ENCODE results near the gene KCNAB2.

Gene KCNAB2

GRCh38 chr1:6033986-6034749 lies 11.5 kb upstream of the KCNAB2 start:
- FAIRE-seq = no peak

- no peak for FAIRE-seq
Observed at GRCh38 chr1:6034750-6035096, 11.0 kb upstream of the KCNAB2 start.

- FAIRE-seq = no peak
Observed at GRCh38 chr1:6035303-6035702, 10.4 kb upstream of the KCNAB2 start.

GRCh38 chr1:6035719-6036118 lies 10.0 kb upstream of the KCNAB2 start:
- FAIRE-seq = no peak

- FAIRE-seq = no peak
Observed at GRCh38 chr1:6037338-6037762, 8.3 kb upstream of the KCNAB2 start.

GRCh38 chr1:6038603-6039002 lies 7.1 kb upstream of the KCNAB2 start:
- FAIRE-seq = no peak

GRCh38 chr1:6039031-6039430 lies 6.7 kb upstream of the KCNAB2 start:
- FAIRE-seq = no peak

GRCh38 chr1:6040444-6040843 lies 5.2 kb upstream of the KCNAB2 start:
- no peak for FAIRE-seq

GRCh38 chr1:6040861-6041415 lies 4.8 kb upstream of the KCNAB2 start:
- no peak for FAIRE-seq

GRCh38 chr1:6041432-6042062 lies 4.1 kb upstream of the KCNAB2 start:
- no peak for FAIRE-seq

GRCh38 chr1:6043561-6043960 lies 2.1 kb upstream of the KCNAB2 start:
- no peak for FAIRE-seq

GRCh38 chr1:6044481-6045109 lies 1.1 kb upstream of the KCNAB2 start:
- no peak for FAIRE-seq

- FAIRE-seq = no peak
Observed at GRCh38 chr1:6045110-6045502, 582 bp upstream of the KCNAB2 start.

GRCh38 chr1:6046279-6046678 lies 591 bp downstream of the KCNAB2 start:
- no peak for FAIRE-seq

GRCh38 chr1:6048179-6048867 lies 2.6 kb downstream of the KCNAB2 start:
- FAIRE-seq = no peak

- FAIRE-seq = no peak
Observed at GRCh38 chr1:6049419-6049818, 3.7 kb downstream of the KCNAB2 start.

- no peak for FAIRE-seq
Observed at GRCh38 chr1:6051423-6051822, 5.7 kb downstream of the KCNAB2 start.

- FAIRE-seq = no peak
Observed at GRCh38 chr1:6052543-6053205, 7.0 kb downstream of the KCNAB2 start.

GRCh38 chr1:6053206-6053546 lies 7.5 kb downstream of the KCNAB2 start:
- FAIRE-seq = no peak

- FAIRE-seq = no peak
Observed at GRCh38 chr1:6054596-6054995, 8.9 kb downstream of the KCNAB2 start.

- FAIRE-seq = no peak
Observed at GRCh38 chr1:6056572-6056948, 10.9 kb downstream of the KCNAB2 start.

GRCh38 chr1:6057170-6057845 lies 11.6 kb downstream of the KCNAB2 start:
- no peak for FAIRE-seq

Measured in colon (tissue), 2 donors.